Lower lobe of right lung (tissue), 2 donors: Measurements from ENCODE around the gene INPP5K. TPM values are rescaled to one million over a fixed set of nuclear protein-coding genes. Genes with fewer than 3 reads are reported as not detected.
"Not testable (repeated sequence)": the region's sequence is repeated elsewhere in the genome, so short reads cannot be mapped to it uniquely, and the experiment has no call there.

Experiments
- ATAC-seq, 2 donors: fragments of 200-7000 bp; cut with Tn5 transposase; one replicate each; pipeline ENCODE4 v1.9.1; 2020 to 2022; ENCODE audit warnings: mild to moderate bottlenecking in 2 of 2, moderate library complexity in 2 of 2
- DNase-seq: peaks from one replicate; pipeline ENCODE4 v3.0.0-alpha.2; 2020
- H3K27ac ChIP-seq: fragments of 200-600 bp; one replicate; pipeline ENCODE4 v1.8.0; 2022
- H3K27me3 ChIP-seq: fragments of 200-600 bp; one replicate; pipeline ENCODE4 v1.8.0; 2022; ENCODE audit warnings: low read depth
- H3K36me3 ChIP-seq: fragments of 200-600 bp; one replicate; pipeline ENCODE4 v1.8.0; 2022; ENCODE audit warnings: mild to moderate bottlenecking
- H3K4me1 ChIP-seq: fragments of 200-600 bp; one replicate; pipeline ENCODE4 v1.8.0; 2022
- H3K4me3 ChIP-seq: fragments of 200-600 bp; one replicate; pipeline ENCODE4 v1.8.0; 2022; ENCODE audit warnings: mild to moderate bottlenecking
- H3K9me3 ChIP-seq: fragments of 200-600 bp; one replicate; pipeline ENCODE4 v1.8.0; 2022
- CTCF ChIP-seq: fragments of 200-600 bp; IDR thresholded peaks from one replicate; pipeline ENCODE4 v1.8.0; 2022; ENCODE audit warnings: antibody characterized with exemption, mild to moderate bottlenecking
- intact Hi-C: fragments of 100-400 bp; cut with DNase I; formaldehyde crosslinking; loops from one replicate; pipeline ENCODE4 v1.11.0; 2022
- long read RNA-seq: library from polyadenylated mRNA; unstranded; transcript quantifications from one replicate; pipeline ENCODE4 v2.0.0, GENCODE V29; 2021
- total RNA-seq: library from RNA; stranded (reverse); fragmentation: NEBNext Ultra II Directional; extraction: Animal tissue kit (Norgen Biotek cat#: 25700); gene quantifications from one replicate; pipeline ENCODE4 v1.2.1, GENCODE V29; 2021
- donor health status: DM: no; HTN: yes; CAD: no; lungs with severe emphysema.

INPP5K gene
- total RNA-seq = 57.9 TPM
- long read RNA-seq, transcript INPP5K-204 (12 exons, 2,988 nt) = major isoform, 89 of 179 reads
- long read RNA-seq, partial matches to known transcripts = 47 of 179 reads
- long read RNA-seq, other reads (novel, unspliced or antisense) = 41 of 179 reads

GRCh38 chr17:1516388-1517161 lies at the start of gene INPP5K:
TSS of gene INPP5K (minus strand) at chr17:1516612. CDS start at chr17:1516499, 113 bp downstream.
- no peak for TF ChIP-seq CTCF
- H3K4me3 ChIP-seq = peak within 1 kb of the TSS; percentile 99
- H3K9me3 ChIP-seq = no peaks in the 10 kb centered on the region
- H3K36me3 ChIP-seq = peaks cover 42% of the 10 kb centered on the region
- no peaks in the 10 kb centered on the region for H3K27me3 ChIP-seq
- peak within 1 kb of the TSS; percentile 97 for H3K27ac ChIP-seq
- DNase-seq (peak; percentile 99), ATAC-seq (peak; percentile 97 to 98)
- intact Hi-C loops = no loop called here
- peaks cover 47% of the 10 kb centered on the region for H3K4me1 ChIP-seq

- intact Hi-C loops = no loop called here
- Histone ChIP-seq H3K27ac (no peak overlapping the region), H3K36me3 (no peaks in the 10 kb centered on the region), H3K27me3 (no peaks in the 10 kb centered on the region), H3K4me1 (peaks cover 22% of the 10 kb centered on the region), H3K4me3 (no peak overlapping the region), H3K9me3 (no peaks in the 10 kb centered on the region)
- DNase-seq = no peak
- no peak for ATAC-seq
- no peak for TF ChIP-seq CTCF
Observed at GRCh38 chr17:1565877-1566276, 49.5 kb upstream of the INPP5K start.

GRCh38 chr17:1563786-1564613 lies 47.6 kb upstream of the INPP5K start:
- no peak for ATAC-seq
- intact Hi-C loops = no loop called here
- no peak for TF ChIP-seq CTCF
- H3K9me3 ChIP-seq = no peaks in the 10 kb centered on the region
- no peak overlapping the region for H3K27ac ChIP-seq
- peaks cover 3% of the 10 kb centered on the region for H3K36me3 ChIP-seq
- H3K4me1 ChIP-seq = peaks cover 39% of the 10 kb centered on the region
- DNase-seq = no peak
- H3K4me3 ChIP-seq = no peak overlapping the region
- H3K27me3 ChIP-seq = no peaks in the 10 kb centered on the region

GRCh38 chr17:1563471-1563785 lies 47.0 kb upstream of the INPP5K start:
- intact Hi-C loops, H3K9me3 ChIP-seq, H3K27me3 ChIP-seq, H3K4me3 ChIP-seq, H3K27ac ChIP-seq, ATAC-seq, DNase-seq, H3K36me3 ChIP-seq: not testable (repeated sequence)
- H3K4me1 ChIP-seq = peaks cover 42% of the 10 kb centered on the region

- intact Hi-C loops = no loop called here
- H3K4me1 ChIP-seq = peaks cover 42% of the 10 kb centered on the region
- H3K9me3 ChIP-seq = no peaks in the 10 kb centered on the region
- peaks cover 3% of the 10 kb centered on the region for H3K36me3 ChIP-seq
- TF ChIP-seq CTCF = no peak
- DNase-seq (peak; percentile 77), ATAC-seq (peak; percentile 52 to 54)
- H3K27ac ChIP-seq = peak overlapping the region; percentile 85
- H3K27me3 ChIP-seq = no peaks in the 10 kb centered on the region
- peak overlapping the region; percentile 79 for H3K4me3 ChIP-seq
Observed at GRCh38 chr17:1562176-1562643, 45.8 kb upstream of the INPP5K start.
